K562 (cell line): ENCODE measurements around the gene FUT6. TPM values are rescaled to one million over a fixed set of nuclear protein-coding genes. Genes with fewer than 3 reads are reported as not detected.

Experiments
- ARID3A ChIP-seq: IDR thresholded peaks from 2 replicates; pipeline ENCODE4 v1.6.1; 2012; ENCODE audit warnings: low read depth, low read length, improper control_type of control experiment, borderline replicate concordance
- CHCHD3 ChIP-seq: fragments of 250-450 bp; sonication (Bioruptor Pico); IDR thresholded peaks from 2 replicates; pipeline ENCODE4 v2.1.2; 2022; ENCODE audit warnings: mild to moderate bottlenecking
- CREB3 ChIP-seq: fragments of 450-650 bp; conservative IDR thresholded peaks from 2 replicates; pipeline ENCODE4 v1.6.1; 2016; ENCODE audit warnings: missing genetic modification characterization, low read depth, mild to moderate bottlenecking, missing compliant biosample characterization, moderate library complexity
- ETS1 ChIP-seq: conservative IDR thresholded peaks from 2 replicates; pipeline ENCODE4 v1.6.1; 2011; ENCODE audit warnings: low read depth, mild to moderate bottlenecking, low read length; ENCODE audit not compliant: control insufficient read depth
- FOXA3 ChIP-seq, 2 experiments: fragments of 450-650 bp in 1 of 2; sonication (generic) in 1 of 2; formaldehyde crosslinking; IDR thresholded peaks in 1 of 2; conservative IDR thresholded peaks in 1 of 2; 2 replicates each; pipeline versions ENCODE4 v1.4.0 to v1.8.0; 2020 to 2022; ENCODE audit warnings: mild to moderate bottlenecking in 2 of 2, missing genetic modification reagents in 1 of 2
- HMG20B ChIP-seq: fragments of 250-450 bp; sonication (Bioruptor Pico); IDR thresholded peaks from 2 replicates; pipeline ENCODE4 v1.5.0; 2021; ENCODE audit warnings: mild to moderate bottlenecking
- MCM2 ChIP-seq: fragments of 450-650 bp; IDR thresholded peaks from 2 replicates; pipeline ENCODE4 v1.6.1; 2017; ENCODE audit warnings: low read depth, mild to moderate bottlenecking
- MTA2 ChIP-seq: fragments of 450-650 bp; IDR thresholded peaks from 2 replicates; pipeline ENCODE4 v1.6.1; 2016; ENCODE audit warnings: low read depth
- NFXL1 ChIP-seq: fragments of 450-650 bp; formaldehyde crosslinking; IDR thresholded peaks from 2 replicates; pipeline ENCODE4 v1.4.0; 2021; ENCODE audit warnings: mild to moderate bottlenecking
- NR2C1 ChIP-seq, 2 experiments: fragments of 450-650 bp; IDR thresholded peaks; 2 replicates each; pipeline ENCODE4 v1.6.1; 2017; ENCODE audit warnings: mild to moderate bottlenecking in 2 of 2, antibody characterized with exemption in 1 of 2, inconsistent platforms in 1 of 2, missing compliant biosample characterization in 1 of 2, missing genetic modification characterization in 1 of 2
- PRPF4 ChIP-seq: fragments of 200-400 bp; formaldehyde crosslinking; IDR thresholded peaks from one replicate; pipeline ENCODE4 v1.6.1; 2017; ENCODE audit warnings: low read length, low read depth, mild to moderate bottlenecking; ENCODE audit not compliant: insufficient read depth, poor library complexity, severe bottlenecking
- RBFOX2 ChIP-seq: fragments of 200-400 bp; formaldehyde crosslinking; IDR thresholded peaks from 2 replicates; pipeline ENCODE4 v1.6.1; 2017; ENCODE audit warnings: low read depth, mild to moderate bottlenecking, low read length, moderate library complexity
- RBM34 ChIP-seq: fragments of 200-400 bp; formaldehyde crosslinking; IDR thresholded peaks from 2 replicates; pipeline ENCODE4 v1.6.1; 2018; ENCODE audit warnings: low read length, borderline replicate concordance; ENCODE audit not compliant: insufficient read depth
- RCOR1 ChIP-seq, 2 experiments: IDR thresholded peaks; 2 replicates each; pipeline ENCODE4 v1.6.1; 2012; ENCODE audit warnings: low read depth in 2 of 2, low read length in 2 of 2, borderline replicate concordance in 1 of 2, improper control_type of control experiment in 1 of 2
- TFAP4 ChIP-seq: sonication (generic); formaldehyde crosslinking; IDR thresholded peaks from 2 replicates; pipeline ENCODE4 v1.8.0; 2022; ENCODE audit warnings: missing genetic modification reagents, mild to moderate bottlenecking, moderate library complexity, borderline replicate concordance
- THRA ChIP-seq: fragments of 450-650 bp; IDR thresholded peaks from 2 replicates; pipeline ENCODE4 v1.6.1; 2017; ENCODE audit warnings: mild to moderate bottlenecking, moderate library complexity
- ZNF224 ChIP-seq: sonication (generic); formaldehyde crosslinking; IDR thresholded peaks from 2 replicates; pipeline ENCODE4 v1.8.0; 2022; ENCODE audit warnings: mild to moderate bottlenecking, missing genetic modification reagents
- ZNF696 ChIP-seq: fragments of 250-450 bp; sonication (Bioruptor Pico); conservative IDR thresholded peaks from 2 replicates; pipeline ENCODE4 v1.4.0; 2020; ENCODE audit warnings: mild to moderate bottlenecking, moderate library complexity
- ZNF780A ChIP-seq: fragments of 250-450 bp; sonication (Bioruptor Pico); IDR thresholded peaks from 2 replicates; pipeline ENCODE4 v1.5.0; 2021; ENCODE audit warnings: mild to moderate bottlenecking
- polyA plus RNA-seq, 8 experiments: library from polyadenylated mRNA; depleted of rRNA in 4 of 8; stranded (reverse) in 5 of 8; unstranded in 3 of 8; fragments of >200 nt; fragmentation: Nextera tagmentation in 2 of 8; fragmentation: Illumina TruSeq in 1 of 8; extraction: Ambion mirVana in 2 of 8; extraction: Trizol in 1 of 8; gene quantifications; 2 replicates each; pipeline versions ENCODE4 v1.2.1 to v1.2.3, GENCODE V29; 2011 to 2014; ENCODE audit warnings: inconsistent platforms in 1 of 8, missing spikeins in 1 of 8
- total RNA-seq, 7 experiments: library from RNA; depleted of rRNA in 6 of 7; stranded (reverse); fragments of >200 nt in 6 of 7; fragmentation: Illumina TruSeq in 2 of 7; extraction: Trizol in 2 of 7; gene quantifications; 2 replicates each; pipeline versions ENCODE4 v1.2.1 to v1.2.3, GENCODE V29; 2011 to 2021; ENCODE audit warnings: low replicate concordance in 1 of 7

The FUT6 gene
- total and polyA plus RNA-seq, 9 of the 15 experiments (the other 6 are each of a cell fraction or from before 2014, with no cell fraction given) = 0.04 TPM; not detected in 8

GRCh38 chr19:5799247-5800241, 40.0 kb downstream of the FUT6 start (continued):
- peak; percentile 90 for TF ChIP-seq ETS1
- no peak for TF ChIP-seq ZNF780A (CRISPR knock-in tag)
- 0 out of 2 replicates have a peak, but pooled peaks have one; percentile 16 for TF ChIP-seq NFXL1 (CRISPR knock-in tag)
- peak in 1 of 2 experiments; percentile 47; a peak in 1 of 4 replicates for TF ChIP-seq FOXA3 (CRISPR knock-in tag; conservative IDR thresholded peaks at IDR 0.05 in 1 of 2, IDR thresholded peaks at IDR 0.05 in 1 of 2)
- no peak for TF ChIP-seq ZNF224 (CRISPR knock-in tag)
- 0 out of 2 replicates have a peak, but pooled peaks have one; percentile 68 for TF ChIP-seq CREB3
- no peak for TF ChIP-seq PRPF4
- peak; percentile 33; the same call in 1 of the 2 replicates for TF ChIP-seq NR2C1 (IDR thresholded peaks at IDR 0.05)
- peak; percentile 59; the same call in 1 of the 2 replicates for TF ChIP-seq NR2C1 (tag; IDR thresholded peaks at IDR 0.05)
- no peak for TF ChIP-seq HMG20B
- no peak for TF ChIP-seq ZNF696 (CRISPR knock-in tag)
- TF ChIP-seq RBM34 = no peak
- TF ChIP-seq MCM2 = no peak
- peak; percentile 93 to 99 for TF ChIP-seq RCOR1 (IDR thresholded peaks at IDR 0.05; ENCODE audit: borderline replicate concordance in 1 of 2, low read depth in 2 of 2, low read length in 2 of 2)
- TF ChIP-seq THRA = no peak
- TF ChIP-seq TFAP4 (CRISPR knock-in tag) = peak; percentile 95
- no peak for TF ChIP-seq ARID3A
- TF ChIP-seq RBFOX2 = peak; percentile 59
- no peak for TF ChIP-seq CHCHD3
- TF ChIP-seq MTA2 = peak; percentile 96
